ENCODE data around the gene ACTRT2. TPM values are rescaled to one million over a fixed set of nuclear protein-coding genes. Genes with fewer than 3 reads are reported as not detected.

The ACTRT2 gene
- total and polyA plus RNA-seq, 10 of the 15 experiments (the other 5 are each of a cell fraction or from before 2014, with no cell fraction given) = not detected

DNA sequence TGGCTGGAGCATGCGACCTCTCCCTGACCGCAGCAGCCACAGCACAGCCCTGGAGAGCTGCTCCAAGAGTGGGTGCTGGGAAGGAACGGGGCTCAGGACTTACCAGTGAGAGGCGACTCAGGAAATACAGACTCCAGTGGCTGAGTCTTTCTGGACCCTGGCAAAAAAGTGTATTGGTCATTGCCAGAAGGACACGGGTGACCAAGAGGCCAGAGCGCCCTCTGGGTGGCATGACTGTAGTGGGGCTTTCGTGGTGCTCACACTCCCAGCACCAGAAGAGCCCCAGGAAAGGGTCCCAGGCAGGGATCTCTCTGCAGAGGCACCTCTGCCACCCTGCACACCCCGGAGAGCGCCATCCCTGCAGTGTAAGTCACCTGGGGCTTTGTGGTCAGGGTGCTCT lies 38.9 kb downstream of the ACTRT2 start (continued):
- no peak for TF ChIP-seq RELA (IDR thresholded peaks at IDR 0.05; ENCODE audit: borderline replicate concordance, partially characterized antibody)

DNA sequence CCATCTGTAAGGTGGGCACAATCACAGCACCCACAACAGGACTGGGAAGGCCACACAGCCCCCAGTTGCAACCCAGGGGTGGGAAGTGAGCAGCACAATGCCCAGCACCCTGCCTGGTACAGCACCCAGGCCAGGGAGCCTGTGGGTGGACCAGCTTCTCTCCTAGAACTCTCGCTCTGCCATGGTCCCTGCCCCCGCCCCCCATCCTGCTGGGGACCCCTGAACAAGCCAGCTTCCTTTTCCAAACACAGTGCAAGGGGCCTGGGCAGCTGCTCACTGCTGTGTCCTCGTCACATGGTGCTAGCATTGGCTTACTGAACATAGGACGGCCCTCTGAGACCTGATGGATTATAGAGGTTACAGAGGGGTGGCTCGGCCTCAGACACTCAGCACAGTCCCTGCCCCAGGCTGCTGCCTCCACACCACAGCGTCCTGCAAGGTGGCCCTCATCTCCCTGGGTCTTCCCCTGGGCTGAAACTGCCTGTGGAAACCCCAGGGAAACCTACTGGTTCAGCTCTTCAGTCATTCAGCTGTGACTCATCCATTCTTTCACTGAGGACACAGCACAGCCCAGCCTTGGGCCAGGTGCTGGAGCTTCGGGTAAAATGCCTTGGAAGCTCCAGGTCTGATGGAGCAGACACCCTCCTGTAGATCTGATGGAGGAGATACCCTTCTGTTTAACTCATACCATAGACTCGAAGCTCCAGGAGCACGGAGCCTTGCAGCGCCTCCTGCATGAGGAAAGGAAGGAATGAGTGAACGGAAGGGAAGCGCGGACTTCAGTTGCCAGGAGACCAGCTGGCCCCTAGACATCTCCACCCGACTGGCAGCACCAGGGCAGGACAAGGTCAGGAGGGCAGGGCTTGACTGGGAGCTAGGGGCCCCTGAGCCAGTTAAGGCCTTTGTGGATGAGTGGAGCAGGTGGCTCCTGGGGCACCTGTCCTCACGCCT lies 39.6 kb downstream of the ACTRT2 start:
- ChIA-PET SMC1A (ENCODE audit: uncharacterized antibody, unreplicated experiment) (no interaction called here), POLR2A (no interaction called here), CTCF (no interaction called here), RAD21 (ENCODE audit: unreplicated experiment) (no interaction called here)
- no peaks in the 10 kb centered on the region for H3K4me1 ChIP-seq (ENCODE audit: control insufficient read depth, insufficient read depth, low read length)
- WGBS (ENCODE audit: insufficient coverage, insufficient replicate concordance, low lambda C conversion rate, missing lambda C conversion rate) = 34% methylated on average over 15 of the region's 15 CpGs
- H3K27ac ChIP-seq (ENCODE audit: control insufficient read depth, insufficient read depth) = no peak overlapping the region
- no peak overlapping the region for H3K9ac ChIP-seq (ENCODE audit: control insufficient read depth, insufficient read depth, low read length)
- H4K20me1 ChIP-seq (ENCODE audit: control insufficient read depth, insufficient read depth) = no peaks in the 10 kb centered on the region
- intact Hi-C loops (cut with micrococcal nuclease; ENCODE audit: unreplicated experiment) (no loop called here), in situ Hi-C loops (cut with MboI) (no loop called here)
- FAIRE-seq = no peak
- ATAC-seq = no peak
- TF ChIP-seq IKZF1 (conservative IDR thresholded peaks at IDR 0.05) (no peak), BMI1 (IDR thresholded peaks at IDR 0.05; ENCODE audit: borderline replicate concordance) (no peak), MYC (IDR thresholded peaks at IDR 0.05; ENCODE audit: insufficient read depth, insufficient read length, insufficient replicate concordance, low read length, severe bottlenecking) (no peak), CHD2 (IDR thresholded peaks at IDR 0.05; ENCODE audit: borderline replicate concordance, low read depth, low read length) (no peak), POLR2A (IDR thresholded peaks at IDR 0.05; ENCODE audit: low read depth, low read length) (no peak), SMAD5 (IDR thresholded peaks at IDR 0.05; ENCODE audit: low read depth) (no peak), TAF1 (IDR thresholded peaks at IDR 0.05; ENCODE audit: borderline replicate concordance, low read depth, low read length) (no peak), SP1 (IDR thresholded peaks at IDR 0.05; ENCODE audit: low read depth, low read length) (no peak), MEF2A (IDR thresholded peaks at IDR 0.05; ENCODE audit: insufficient read depth, low read depth, low read length) (no peak), EZH2 (IDR thresholded peaks at IDR 0.05; ENCODE audit: borderline replicate concordance, control insufficient read depth, low read depth, low read length) (no peak), TBL1XR1 (IDR thresholded peaks at IDR 0.05; ENCODE audit: low read depth, low read length) (no peak), ESRRA (IDR thresholded peaks at IDR 0.05; ENCODE audit: low read length) (no peak), BACH1 (IDR thresholded peaks at IDR 0.05; ENCODE audit: borderline replicate concordance) (no peak), ETV6 (conservative IDR thresholded peaks at IDR 0.05 in 1 of 2, IDR thresholded peaks at IDR 0.05 in 1 of 2; ENCODE audit: borderline replicate concordance in 1 of 2, low read depth in 1 of 2) (no peak), FOXK2 (IDR thresholded peaks at IDR 0.05) (no peak), JUND (IDR thresholded peaks at IDR 0.05; ENCODE audit: low read depth, low read length) (no peak)
- TF ChIP-seq, protein P1, sequence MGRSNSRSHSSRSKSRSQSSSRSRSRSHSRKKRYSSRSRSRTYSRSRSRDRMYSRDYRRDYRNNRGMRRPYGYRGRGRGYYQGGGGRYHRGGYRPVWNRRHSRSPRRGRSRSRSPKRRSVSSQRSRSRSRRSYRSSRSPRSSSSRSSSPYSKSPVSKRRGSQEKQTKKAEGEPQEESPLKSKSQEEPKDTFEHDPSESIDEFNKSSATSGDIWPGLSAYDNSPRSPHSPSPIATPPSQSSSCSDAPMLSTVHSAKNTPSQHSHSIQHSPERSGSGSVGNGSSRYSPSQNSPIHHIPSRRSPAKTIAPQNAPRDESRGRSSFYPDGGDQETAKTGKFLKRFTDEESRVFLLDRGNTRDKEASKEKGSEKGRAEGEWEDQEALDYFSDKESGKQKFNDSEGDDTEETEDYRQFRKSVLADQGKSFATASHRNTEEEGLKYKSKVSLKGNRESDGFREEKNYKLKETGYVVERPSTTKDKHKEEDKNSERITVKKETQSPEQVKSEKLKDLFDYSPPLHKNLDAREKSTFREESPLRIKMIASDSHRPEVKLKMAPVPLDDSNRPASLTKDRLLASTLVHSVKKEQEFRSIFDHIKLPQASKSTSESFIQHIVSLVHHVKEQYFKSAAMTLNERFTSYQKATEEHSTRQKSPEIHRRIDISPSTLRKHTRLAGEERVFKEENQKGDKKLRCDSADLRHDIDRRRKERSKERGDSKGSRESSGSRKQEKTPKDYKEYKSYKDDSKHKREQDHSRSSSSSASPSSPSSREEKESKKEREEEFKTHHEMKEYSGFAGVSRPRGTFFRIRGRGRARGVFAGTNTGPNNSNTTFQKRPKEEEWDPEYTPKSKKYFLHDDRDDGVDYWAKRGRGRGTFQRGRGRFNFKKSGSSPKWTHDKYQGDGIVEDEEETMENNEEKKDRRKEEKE (IDR thresholded peaks at IDR 0.05) = no peak
- H2AFZ ChIP-seq (ENCODE audit: control insufficient read depth, low read depth, low read length) = no peak overlapping the region
- H3K36me3 ChIP-seq (ENCODE audit: control insufficient read depth in 2 of 2, insufficient read depth in 2 of 2, low read length in 1 of 2) = no peaks in the 10 kb centered on the region
- H3K9me3 ChIP-seq (replicated peaks; ENCODE audit: control insufficient read depth, insufficient read depth, low read length) = no peaks in the 10 kb centered on the region
- H3K4me2 ChIP-seq (ENCODE audit: control insufficient read depth, insufficient read depth) = no peak overlapping the region
- H3K79me2 ChIP-seq (ENCODE audit: control insufficient read depth, insufficient read depth, low read length) = no peaks in the 10 kb centered on the region
- no peak overlapping the region for H3K4me3 ChIP-seq
- BruUV-seq (replicated peaks) = no TSS peak
- no peaks in the 10 kb centered on the region for H3K27me3 ChIP-seq (replicated peaks in 1 of 2; ENCODE audit: control insufficient read depth in 2 of 2, insufficient read depth in 2 of 2, low read length in 1 of 2)
- no peak for DNase-seq (ENCODE audit: low read depth, low spot score)

Data from GM12878 (cell line).